Body of pancreas (tissue), 4 donors: ENCODE data around the gene HMMR. TPM values are rescaled to one million over a fixed set of nuclear protein-coding genes. Genes with fewer than 3 reads are reported as not detected.

Experiments
- ATAC-seq: fragments of 150-250 bp; one replicate; pipeline ENCODE4 v1.9.1; 2016
- DNase-seq, 4 donors: peaks; one replicate each; pipeline ENCODE4 v3.0.0-alpha.2; 2019
- H3K27ac ChIP-seq, 4 donors: fragments of 200-600 bp; sonication (generic); 1 replicate in 3 of 4; 2 replicates in 1 of 4; pipeline versions ENCODE4 v1.5.1 to v1.6.1; 2016 to 2019; ENCODE audit warnings: mild to moderate bottlenecking in 1 of 4, mixed read lengths in 1 of 4, moderate library complexity in 1 of 4
- H3K27me3 ChIP-seq, 2 donors: fragments of 200-600 bp; sonication (generic); one replicate each; pipeline ENCODE4 v1.6.0; 2016; ENCODE audit warnings: mild to moderate bottlenecking in 1 of 2
- H3K36me3 ChIP-seq, 2 donors: fragments of 200-600 bp; sonication (generic); replicated peaks in 1 of 2; 2 replicates each; pipeline ENCODE4 v1.5.1; 2016; ENCODE audit warnings: low read depth in 2 of 2; ENCODE audit not compliant: insufficient read depth in 1 of 2
- H3K4me1 ChIP-seq: fragments of 200-600 bp; sonication (generic); one replicate; pipeline ENCODE4 v1.6.0; 2016
- H3K4me3 ChIP-seq, 2 donors: fragments of 200-600 bp; sonication (generic); 1 replicate in 1 of 2; 2 replicates in 1 of 2; pipeline ENCODE4 v1.5.1; 2016 to 2019
- H3K9me3 ChIP-seq, 3 donors: fragments of 200-600 bp; sonication (generic); 1 replicate in 2 of 3; 2 replicates in 1 of 3; pipeline ENCODE4 v1.5.1; 2016
- POLR2A ChIP-seq, 3 donors: fragments of 450-650 bp; IDR thresholded peaks; one replicate each; pipeline ENCODE4 v1.6.1; 2016; ENCODE audit warnings: antibody characterized with exemption in 3 of 3, mild to moderate bottlenecking in 2 of 3
- WGBS, 2 donors: methylation state at CpG; one replicate each; pipeline ENCODE4 v1.1.5; 2017; 5-methylcytosine and 5-hydroxymethylcytosine counted together
- intact Hi-C: fragments of 100-400 bp; cut with DNase I; formaldehyde crosslinking; loops from one replicate; pipeline ENCODE4 v1.15.1; 2023
- total RNA-seq, 2 donors: library from RNA; depleted of rRNA; stranded (reverse); fragments of >200 nt; gene quantifications; one replicate each; pipeline ENCODE4 v1.1.0, GENCODE V29; 2016
- TF ChIP-seq, protein P1 (sequence below), 7 experiments: fragments of 450-650 bp in 4 of 7; fragments of 200-600 bp in 3 of 7; sonication (generic) in 3 of 7; IDR thresholded peaks; one replicate each; pipeline ENCODE4 v1.5.1; 2016 to 2019; ENCODE audit warnings: antibody characterized with exemption in 7 of 7

HMMR gene
- total RNA-seq, 2 donors from 2014 or later: not detected

GRCh38 chr5:163439092-163439425, 21.4 kb upstream of the HMMR start:
- no peak overlapping the region for H3K4me3 ChIP-seq
- 39 to 52% methylated on average over 2 of the region's 2 CpGs for WGBS, 2 donors
- H3K27ac ChIP-seq: peak overlapping the region in 1 of 4 donors; percentile 97
- intact Hi-C loops: no loop called here
- H3K27me3 ChIP-seq: no peaks in the 10 kb centered on the region
- ATAC-seq (no peak), DNase-seq (no peak)
- TF ChIP-seq, protein P1, sequence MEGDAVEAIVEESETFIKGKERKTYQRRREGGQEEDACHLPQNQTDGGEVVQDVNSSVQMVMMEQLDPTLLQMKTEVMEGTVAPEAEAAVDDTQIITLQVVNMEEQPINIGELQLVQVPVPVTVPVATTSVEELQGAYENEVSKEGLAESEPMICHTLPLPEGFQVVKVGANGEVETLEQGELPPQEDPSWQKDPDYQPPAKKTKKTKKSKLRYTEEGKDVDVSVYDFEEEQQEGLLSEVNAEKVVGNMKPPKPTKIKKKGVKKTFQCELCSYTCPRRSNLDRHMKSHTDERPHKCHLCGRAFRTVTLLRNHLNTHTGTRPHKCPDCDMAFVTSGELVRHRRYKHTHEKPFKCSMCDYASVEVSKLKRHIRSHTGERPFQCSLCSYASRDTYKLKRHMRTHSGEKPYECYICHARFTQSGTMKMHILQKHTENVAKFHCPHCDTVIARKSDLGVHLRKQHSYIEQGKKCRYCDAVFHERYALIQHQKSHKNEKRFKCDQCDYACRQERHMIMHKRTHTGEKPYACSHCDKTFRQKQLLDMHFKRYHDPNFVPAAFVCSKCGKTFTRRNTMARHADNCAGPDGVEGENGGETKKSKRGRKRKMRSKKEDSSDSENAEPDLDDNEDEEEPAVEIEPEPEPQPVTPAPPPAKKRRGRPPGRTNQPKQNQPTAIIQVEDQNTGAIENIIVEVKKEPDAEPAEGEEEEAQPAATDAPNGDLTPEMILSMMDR (IDR thresholded peaks at IDR 0.05): no peak
- no peak for TF ChIP-seq POLR2A (IDR thresholded peaks at IDR 0.05)
- H3K9me3 ChIP-seq: no peaks in the 10 kb centered on the region
- H3K36me3 ChIP-seq: peaks cover 0 to 13% of the 10 kb centered on the region in 2 donors
- H3K4me1 ChIP-seq: peaks cover 56% of the 10 kb centered on the region

DNA sequence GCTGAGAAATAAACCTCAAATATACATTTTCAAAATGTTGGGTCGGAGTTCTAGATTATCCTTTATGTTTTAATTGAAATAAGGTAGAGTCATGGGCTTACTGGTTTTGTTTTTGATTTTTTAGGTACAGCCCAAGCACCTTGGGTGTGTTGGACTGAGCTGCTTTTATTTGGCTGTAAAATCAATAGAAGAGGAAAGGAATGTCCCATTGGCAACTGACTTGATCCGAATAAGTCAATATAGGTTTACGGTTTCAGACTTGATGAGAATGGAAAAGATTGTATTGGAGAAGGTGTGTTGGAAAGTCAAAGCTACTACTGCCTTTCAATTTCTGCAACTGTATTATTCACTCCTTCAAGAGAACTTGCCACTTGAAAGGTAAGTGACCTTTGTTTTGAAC, 19.5 kb upstream of the HMMR start:
- H3K9me3 ChIP-seq: no peaks in the 10 kb centered on the region
- H3K27me3 ChIP-seq: no peaks in the 10 kb centered on the region
- H3K27ac ChIP-seq: no peak overlapping the region
- no peak for ATAC-seq
- TF ChIP-seq, protein P1 (IDR thresholded peaks at IDR 0.05): no peak
- TF ChIP-seq POLR2A (IDR thresholded peaks at IDR 0.05): no peak
- intact Hi-C loops: no loop called here
- no peak overlapping the region for H3K4me3 ChIP-seq
- DNase-seq: no peak
- 55 to 60% methylated on average over 3 of the region's 3 CpGs for WGBS, 2 donors
- H3K36me3 ChIP-seq: peaks cover 0 to 23% of the 10 kb centered on the region in 2 donors
- H3K4me1 ChIP-seq: peaks cover 44% of the 10 kb centered on the region

- Histone ChIP-seq H3K4me1 (peaks cover 21% of the 10 kb centered on the region), H3K36me3 (peaks cover 0 to 30% of the 10 kb centered on the region in 2 donors), H3K4me3 (no peak overlapping the region), H3K27ac (no peak overlapping the region), H3K27me3 (no peaks in the 10 kb centered on the region), H3K9me3 (no peaks in the 10 kb centered on the region)
- intact Hi-C loops: no loop called here
- 87 to 91% methylated on average over 1 of the region's 1 CpG for WGBS, 2 donors
- DNase-seq (no peak), ATAC-seq (no peak)
- TF ChIP-seq, protein P1 (IDR thresholded peaks at IDR 0.05): no peak
- TF ChIP-seq POLR2A (IDR thresholded peaks at IDR 0.05): no peak
These were observed 15.9 kb upstream of the HMMR start for GRCh38 chr5:163444526-163444925.

- intact Hi-C loops: no loop called here
- TF ChIP-seq POLR2A (IDR thresholded peaks at IDR 0.05): no peak
- TF ChIP-seq, protein P1 (IDR thresholded peaks at IDR 0.05): no peak
- no peaks in the 10 kb centered on the region for H3K9me3 ChIP-seq
- H3K4me1 ChIP-seq: peaks cover 13% of the 10 kb centered on the region
- H3K27ac ChIP-seq: no peak overlapping the region
- ATAC-seq: no peak
- 91 to 98% methylated on average over 6 of the region's 6 CpGs for WGBS, 2 donors
- H3K36me3 ChIP-seq: peaks cover 0 to 30% of the 10 kb centered on the region in 2 donors
- no peaks in the 10 kb centered on the region for H3K27me3 ChIP-seq
- H3K4me3 ChIP-seq: no peak overlapping the region
- no peak for DNase-seq
These were observed 15.1 kb upstream of the HMMR start for GRCh38 chr5:163445345-163445744.

DNA sequence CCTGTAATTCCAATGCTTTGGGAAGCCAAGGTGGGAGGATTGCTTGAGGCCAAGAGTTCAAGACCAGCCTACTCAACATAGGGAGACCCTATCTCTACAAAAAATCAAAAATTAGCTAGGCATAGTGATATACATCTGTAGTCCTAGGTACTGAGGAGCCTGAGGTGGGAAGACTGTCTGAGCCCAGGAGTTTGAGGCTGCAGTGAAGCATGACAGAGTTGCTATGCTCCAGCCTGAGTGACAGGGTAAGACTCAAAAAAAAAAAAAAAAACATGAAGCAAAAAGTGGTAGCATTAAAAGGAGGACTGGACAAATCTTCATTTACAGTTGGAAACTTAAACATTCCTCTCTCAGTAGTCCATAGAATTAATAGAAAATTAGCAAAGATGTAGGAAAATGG, 13.2 kb upstream of the HMMR start:
- H3K9me3 ChIP-seq: no peaks in the 10 kb centered on the region
- H3K4me3 ChIP-seq: no peak overlapping the region
- H3K4me1 ChIP-seq: no peaks in the 10 kb centered on the region
- H3K27ac ChIP-seq: no peak overlapping the region
- DNase-seq (no peak), ATAC-seq (no peak)
- intact Hi-C loops: no loop called here
- no peaks in the 10 kb centered on the region for H3K27me3 ChIP-seq
- H3K36me3 ChIP-seq: peaks cover 0 to 27% of the 10 kb centered on the region in 2 donors
- TF ChIP-seq, protein P1 (IDR thresholded peaks at IDR 0.05): no peak
- no peak for TF ChIP-seq POLR2A (IDR thresholded peaks at IDR 0.05)
